OCI-LY1 (cell line): ENCODE measurements around the gene QTRT2.

Experiments used
- H2AFZ ChIP-seq: fragments of 200-600 bp; sonication (generic), shearing (Covaris generic); 2 replicates; pipeline ENCODE4 v1.6.0; 2014; ENCODE audit warnings: antibody characterized with exemption, mild to moderate bottlenecking, low read length
- H3F3A ChIP-seq: fragments of 200-600 bp; sonication (generic), shearing (Covaris generic); 2 replicates; pipeline ENCODE4 v1.6.0; 2014; ENCODE audit warnings: mild to moderate bottlenecking, antibody characterized with exemption, low read length, moderate library complexity; ENCODE audit not compliant: insufficient read depth
- H3K27ac ChIP-seq: fragments of 200-600 bp; sonication (generic); 2 replicates; pipeline ENCODE4 v1.5.1; 2014; ENCODE audit warnings: low read length, mixed run types, mild to moderate bottlenecking, low read depth; ENCODE audit not compliant: poor library complexity, severe bottlenecking
- H3K27me3 ChIP-seq: fragments of 200-600 bp; sonication (generic); 2 replicates; pipeline ENCODE4 v1.6.0; 2014; ENCODE audit warnings: antibody characterized with exemption, mild to moderate bottlenecking, low read length, moderate library complexity; ENCODE audit not compliant: insufficient read depth
- H3K36me3 ChIP-seq: fragments of 200-600 bp; sonication (generic); 2 replicates; pipeline ENCODE4 v1.6.1; 2014; ENCODE audit warnings: mild to moderate bottlenecking, antibody characterized with exemption, low read length, moderate library complexity, mixed read lengths; ENCODE audit not compliant: insufficient read depth
- H3K4me1 ChIP-seq: fragments of 200-600 bp; sonication (generic); 2 replicates; pipeline ENCODE4 v1.5.1; 2014; ENCODE audit warnings: mild to moderate bottlenecking, low read length, moderate library complexity; ENCODE audit not compliant: insufficient read depth, severe bottlenecking
- H3K4me2 ChIP-seq: fragments of 200-600 bp; sonication (generic), shearing (Covaris generic); 2 replicates; pipeline ENCODE4 v1.6.1; 2014; ENCODE audit warnings: low read length
- H3K4me3 ChIP-seq: fragments of 200-600 bp; sonication (generic); 2 replicates; pipeline ENCODE4 v1.5.1; 2014; ENCODE audit warnings: low read length, low read depth, mild to moderate bottlenecking, mixed read lengths; ENCODE audit not compliant: poor library complexity, severe bottlenecking
- H3K79me2 ChIP-seq: fragments of 200-600 bp; shearing (Covaris generic); 2 replicates; pipeline ENCODE4 v1.6.1; 2016; ENCODE audit warnings: mixed run types, low read length, mixed read lengths; ENCODE audit not compliant: insufficient read depth
- H3K9ac ChIP-seq: fragments of 200-600 bp; sonication (generic), shearing (Covaris generic); 2 replicates; pipeline ENCODE4 v1.6.1; 2014; ENCODE audit warnings: mild to moderate bottlenecking, low read length, mixed read lengths
- H3K9me2 ChIP-seq: fragments of 200-600 bp; sonication (generic), shearing (Covaris generic); 2 replicates; pipeline ENCODE4 v1.6.1; 2014; ENCODE audit warnings: low read depth, mild to moderate bottlenecking, low read length, mixed read lengths
- H3K9me3 ChIP-seq: fragments of 200-600 bp; shearing (Covaris generic); 2 replicates; pipeline ENCODE4 v1.6.1; 2014; ENCODE audit warnings: low read length, mixed read lengths
- H4K20me1 ChIP-seq: fragments of 200-600 bp; sonication (generic), shearing (Covaris generic); 2 replicates; pipeline ENCODE4 v1.6.0; 2016; ENCODE audit warnings: mild to moderate bottlenecking, low read length; ENCODE audit not compliant: insufficient read depth
- CTCF ChIP-seq: fragments of 200-600 bp; sonication (generic), shearing (Covaris generic); IDR thresholded peaks from 2 replicates; pipeline ENCODE4 v1.5.1; 2017; ENCODE audit warnings: mild to moderate bottlenecking, antibody characterized with exemption, low read length, moderate library complexity, mixed read lengths
- EZH2 ChIP-seq: fragments of 200-600 bp; sonication (generic), shearing (Covaris generic); IDR thresholded peaks from 2 replicates; pipeline ENCODE4 v1.8.0; 2017; ENCODE audit warnings: borderline replicate concordance, mixed run types, mild to moderate bottlenecking, antibody characterized with exemption, low read length, moderate library complexity, mixed read lengths

QTRT2 gene

GRCh38 chr3:114056130-114057010 is at the start of gene QTRT2, which contains the start of gene CCDC191:
Gene QTRT2 (plus strand): TSS chr3:114056737. CDS start chr3:114065258, 8,521 bp downstream.
Gene CCDC191 (minus strand): TSS chr3:114056526. CDS start chr3:114056466, 60 bp downstream.
- TF ChIP-seq CTCF = no peak
- no peak for TF ChIP-seq EZH2
- Histone ChIP-seq H2AFZ (peak within 1 kb of the TSS; percentile 35), H3K27ac (peak within 1 kb of the TSS; percentile 30)

GRCh38 chr3:114011059-114011797 is 45.3 kb upstream of the QTRT2 start:
- Histone ChIP-seq H3K36me3 (no peaks in the 10 kb centered on the region), H3K79me2 (no peaks in the 10 kb centered on the region), H3K27ac (peak overlapping the region; percentile 81), H3K27me3 (no peaks in the 10 kb centered on the region), H3F3A (0 out of 2 replicates have a peak, but pooled peaks cover 5% of the 10 kb centered on the region), H3K4me2 (peak overlapping the region; percentile 76), H2AFZ (peak overlapping the region; percentile 21; the same call in 1 of the 2 replicates), H4K20me1 (no peaks in the 10 kb centered on the region), H3K9ac (peak overlapping the region; percentile 59; the same call in 1 of the 2 replicates), H3K4me3 (peak overlapping the region; percentile 59), H3K9me3 (no peaks in the 10 kb centered on the region), H3K4me1 (peaks cover 56% of the 10 kb centered on the region), H3K9me2 (no peaks in the 10 kb centered on the region)
- TF ChIP-seq CTCF (no peak), EZH2 (no peak)

More at GRCh38 chr3:114056130-114057010, at the start of gene QTRT2, which contains the start of gene CCDC191:
- H3K9ac ChIP-seq = peak within 1 kb of the TSS; percentile 82
- peaks cover 32% of the 10 kb centered on the region for H3K36me3 ChIP-seq
- H3K9me3 ChIP-seq = no peaks in the 10 kb centered on the region
- H3K27me3 ChIP-seq = no peaks in the 10 kb centered on the region
- peak within 1 kb of the TSS; percentile 87 for H3K4me3 ChIP-seq
- no peaks in the 10 kb centered on the region for H3F3A ChIP-seq
- peaks cover 46% of the 10 kb centered on the region for H3K79me2 ChIP-seq
- H3K9me2 ChIP-seq = no peaks in the 10 kb centered on the region
- peak within 1 kb of the TSS; percentile 78 for H3K4me2 ChIP-seq
- H4K20me1 ChIP-seq = no peaks in the 10 kb centered on the region
- peaks cover 33% of the 10 kb centered on the region for H3K4me1 ChIP-seq

- Histone ChIP-seq H3K9me3 (no peaks in the 10 kb centered on the region), H3F3A (no peaks in the 10 kb centered on the region), H3K9ac (no peak overlapping the region), H3K4me3 (no peak overlapping the region), H3K36me3 (no peaks in the 10 kb centered on the region), H3K27me3 (no peaks in the 10 kb centered on the region), H2AFZ (no peak overlapping the region), H3K4me2 (no peak overlapping the region), H3K9me2 (no peaks in the 10 kb centered on the region), H3K79me2 (no peaks in the 10 kb centered on the region), H3K27ac (no peak overlapping the region), H3K4me1 (peaks cover 36% of the 10 kb centered on the region), H4K20me1 (no peaks in the 10 kb centered on the region)
- TF ChIP-seq CTCF = no peak
- no peak for TF ChIP-seq EZH2
Observed at GRCh38 chr3:114014211-114014610, 42.3 kb upstream of the QTRT2 start.
